UCSD-AML1 (cell line): ENCODE data around the gene NSD2.

ENCODE experiments used
- DNase-seq: peaks from one replicate; lab custom pipeline; 2025; ENCODE audit not compliant: unreplicated experiment; lab: John Stamatoyannopoulos, UW

Gene NSD2

DNA sequence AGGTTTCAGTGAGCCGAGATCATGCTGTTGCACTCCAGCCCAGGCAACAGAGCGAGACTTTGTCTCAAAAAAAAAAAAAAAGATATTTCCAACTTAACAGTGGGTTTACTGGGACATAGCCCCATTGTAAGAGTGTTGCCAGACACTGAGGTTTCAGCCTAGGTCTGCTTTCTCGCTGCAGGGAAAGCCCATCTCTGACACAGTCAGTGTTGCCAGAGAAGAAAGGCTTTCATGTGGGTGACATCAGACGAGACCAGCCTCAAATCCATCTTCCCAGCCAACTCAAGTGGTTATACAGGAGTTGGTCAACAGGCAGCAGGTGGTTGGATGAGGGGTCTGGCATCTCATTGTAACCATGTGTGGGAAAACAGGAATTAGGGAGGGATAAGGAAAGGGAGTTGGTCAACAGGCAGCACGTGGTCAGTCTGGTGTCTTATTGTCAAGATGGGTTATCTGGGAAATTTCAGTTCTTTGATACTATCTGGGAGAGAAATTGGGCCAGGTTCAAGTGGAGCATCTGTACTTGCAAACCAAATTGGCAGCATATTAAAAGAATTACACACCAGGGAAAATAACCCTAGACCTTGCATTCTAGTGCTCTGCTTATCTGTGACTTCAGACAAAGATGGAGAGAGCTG lies 96.4 kb downstream of the NSD2 start:
- DNase-seq = no peak

DNA sequence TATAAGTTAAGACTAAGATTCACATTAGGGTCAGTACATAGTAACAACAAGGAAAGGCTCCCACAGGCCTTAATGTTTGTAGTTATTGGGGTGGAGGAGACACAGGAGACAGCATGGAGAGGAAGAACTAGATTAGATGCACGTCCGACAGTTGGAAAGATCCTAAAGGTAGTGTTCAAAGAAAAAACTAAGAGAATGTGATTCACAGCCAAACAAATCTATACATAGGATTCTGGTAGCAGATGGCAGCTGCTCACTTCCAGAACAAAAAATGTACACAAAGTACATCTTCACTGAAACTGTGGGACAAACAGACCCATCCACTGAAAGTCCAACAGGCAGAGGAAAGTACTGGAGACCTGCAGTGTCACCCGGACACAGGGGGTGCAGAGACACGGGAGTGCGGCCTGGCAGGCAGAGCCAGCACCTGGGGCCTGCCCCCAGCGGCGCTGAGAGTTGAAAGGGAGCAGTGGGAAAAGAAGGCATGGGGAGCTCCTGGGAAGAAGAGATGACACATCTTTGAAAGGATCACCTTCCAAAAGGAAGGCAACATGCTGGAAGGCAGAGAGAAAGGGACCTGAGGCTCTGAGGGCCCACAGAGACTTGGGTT lies 97.6 kb downstream of the NSD2 start:
- DNase-seq = no peak

DNA sequence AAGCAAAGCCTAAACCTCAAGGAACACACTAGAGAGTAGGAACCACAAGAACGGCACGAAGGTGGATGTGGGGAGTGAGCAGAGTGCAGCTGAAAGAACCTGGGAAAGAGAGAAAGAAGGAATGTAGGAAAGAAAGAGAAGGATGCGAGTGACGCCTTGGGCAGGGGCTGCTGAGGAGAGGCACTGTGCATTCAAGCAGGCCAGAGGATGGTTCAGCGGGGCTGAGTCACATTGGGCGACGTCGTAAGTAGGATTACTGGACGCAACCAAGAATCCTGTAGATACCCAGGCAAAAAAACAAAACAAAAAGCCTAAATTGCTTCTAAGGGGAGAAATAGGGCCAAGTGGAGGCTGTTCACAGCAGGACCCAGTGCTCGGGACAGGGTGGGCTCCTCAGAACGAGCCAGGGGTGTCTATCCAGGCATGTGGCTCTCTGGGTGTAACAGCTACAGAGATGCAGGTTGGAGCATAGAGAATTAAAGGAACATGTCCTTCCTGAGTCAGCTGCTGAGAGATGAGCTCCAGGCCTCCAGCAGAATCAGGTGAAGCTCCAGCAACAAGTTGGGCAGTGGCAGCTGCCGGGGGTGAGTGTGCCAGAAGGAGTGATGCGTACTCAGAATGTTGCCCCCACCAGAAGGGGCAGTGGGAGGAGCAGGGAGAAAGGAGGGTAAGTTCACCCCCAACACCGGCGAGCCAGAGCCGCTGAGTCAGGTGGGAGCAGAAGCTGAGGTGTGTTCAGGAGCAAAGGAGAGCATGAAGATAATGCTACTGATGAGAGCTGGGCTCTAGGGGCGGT lies 98.9 kb downstream of the NSD2 start:
- no peak for DNase-seq

DNA sequence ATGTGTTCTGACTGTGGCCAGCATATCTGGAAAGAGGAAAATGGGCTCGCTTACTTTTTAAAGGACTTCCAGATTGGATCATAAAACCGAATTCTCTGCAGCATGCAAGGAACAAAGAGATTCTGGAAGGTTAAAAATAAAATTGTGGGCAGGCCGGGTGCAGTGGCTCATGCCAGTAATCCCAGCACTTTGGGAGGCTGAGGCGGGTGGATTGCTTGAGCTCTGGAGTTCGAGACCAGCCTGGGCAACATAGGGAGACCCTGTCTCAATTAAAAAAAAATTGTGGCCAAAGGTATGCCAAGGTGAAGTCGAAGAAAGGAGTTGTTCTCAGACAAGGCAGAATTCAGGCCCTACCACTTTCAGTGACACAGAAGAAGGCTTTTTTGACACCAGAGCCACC lies 99.7 kb downstream of the NSD2 start:
- no peak for DNase-seq

DNA sequence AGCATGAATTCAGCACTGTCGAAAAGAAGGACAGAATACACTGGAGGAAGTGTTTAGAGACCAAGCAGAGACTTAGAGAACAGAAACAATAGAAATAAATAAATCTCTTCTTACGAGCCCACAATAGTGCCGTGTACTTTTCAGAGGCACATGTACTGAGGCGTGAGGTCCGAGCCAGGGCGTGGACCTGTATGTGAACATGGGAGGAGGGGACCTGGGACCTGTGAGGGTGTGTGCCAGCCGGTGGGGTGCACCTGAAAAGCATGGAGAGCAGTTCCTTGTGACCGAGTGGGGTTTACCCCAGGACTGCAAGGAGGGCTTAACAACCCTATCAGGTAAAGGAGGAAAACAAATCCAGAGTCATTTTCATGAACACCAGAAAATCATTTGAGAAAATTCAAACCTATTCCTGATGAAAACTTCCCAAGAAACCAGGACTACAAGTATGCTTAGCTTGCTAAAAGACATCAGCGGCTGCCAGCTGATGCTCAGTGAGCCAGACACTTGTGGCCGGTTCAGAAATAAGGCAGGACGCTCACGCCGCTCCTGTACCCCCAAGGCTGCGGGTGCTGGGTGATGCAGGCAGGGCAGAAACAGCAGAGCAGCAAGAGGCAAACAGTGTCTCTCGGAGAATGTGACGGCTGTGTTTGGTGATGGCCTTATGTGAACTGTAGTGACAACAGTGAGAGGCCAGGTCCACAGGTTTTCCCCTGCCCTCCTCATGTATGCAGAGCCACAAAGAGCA lies 100.4 kb downstream of the NSD2 start:
- DNase-seq = no peak

DNA sequence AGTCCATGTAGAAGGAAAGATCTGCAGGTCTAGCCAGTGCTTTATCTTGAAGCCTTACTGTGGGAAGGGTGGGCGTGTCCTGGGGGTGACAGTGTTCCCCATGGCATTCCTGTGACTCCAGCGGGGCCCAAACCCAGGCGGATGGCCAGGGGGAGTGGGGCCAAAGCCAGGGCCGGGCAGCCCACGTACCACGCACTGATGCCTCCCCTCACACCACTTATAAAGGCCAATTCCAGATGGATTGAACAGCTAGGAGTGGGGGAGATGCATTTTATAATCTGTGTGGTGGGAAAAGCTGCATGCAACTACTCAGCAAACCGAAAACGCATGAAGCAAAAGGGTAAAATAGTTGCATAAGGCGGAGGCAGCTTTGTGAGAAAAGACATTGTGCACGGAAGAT lies 101.2 kb downstream of the NSD2 start:
- no peak for DNase-seq

DNA sequence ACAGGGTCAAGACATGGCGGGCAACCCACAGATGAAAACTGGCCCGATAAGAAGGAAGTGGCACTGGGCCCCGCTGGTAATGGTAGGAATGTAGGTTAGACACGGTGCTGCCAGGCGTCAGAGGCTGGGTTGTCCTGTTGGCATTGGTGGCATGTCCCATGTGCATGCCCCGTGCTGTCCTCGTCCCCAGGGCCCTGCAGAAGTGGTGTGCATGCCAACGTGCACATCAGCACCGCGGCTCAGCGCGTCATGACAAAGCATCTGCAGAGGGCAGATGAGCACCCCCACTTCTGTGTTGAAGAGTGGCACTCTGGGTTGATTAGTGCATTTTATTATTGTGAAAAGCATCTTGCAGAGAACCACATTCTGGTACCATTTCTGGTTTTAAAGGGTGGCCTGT lies 102.0 kb downstream of the NSD2 start:
- no peak for DNase-seq

DNA sequence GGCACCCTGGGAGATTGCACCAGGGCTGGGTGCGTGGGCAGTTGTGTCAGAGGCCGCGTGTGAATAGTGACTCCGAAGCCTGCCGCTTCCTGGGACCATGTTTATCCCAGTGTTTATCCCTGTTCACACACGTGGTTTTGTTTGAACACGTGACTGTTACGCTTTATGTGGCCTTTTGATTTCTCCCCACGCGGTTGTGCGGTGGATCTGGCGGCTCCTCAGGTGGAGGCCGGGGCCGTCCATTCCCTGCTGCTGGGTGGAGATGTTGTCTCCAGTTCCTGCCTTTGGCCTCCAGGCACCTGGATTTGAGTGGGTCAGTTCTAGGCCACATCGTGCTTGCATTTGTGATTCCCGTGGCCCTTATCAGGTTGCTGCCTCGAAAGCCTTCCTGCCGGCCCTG lies 102.5 kb downstream of the NSD2 start:
- DNase-seq = no peak

DNA sequence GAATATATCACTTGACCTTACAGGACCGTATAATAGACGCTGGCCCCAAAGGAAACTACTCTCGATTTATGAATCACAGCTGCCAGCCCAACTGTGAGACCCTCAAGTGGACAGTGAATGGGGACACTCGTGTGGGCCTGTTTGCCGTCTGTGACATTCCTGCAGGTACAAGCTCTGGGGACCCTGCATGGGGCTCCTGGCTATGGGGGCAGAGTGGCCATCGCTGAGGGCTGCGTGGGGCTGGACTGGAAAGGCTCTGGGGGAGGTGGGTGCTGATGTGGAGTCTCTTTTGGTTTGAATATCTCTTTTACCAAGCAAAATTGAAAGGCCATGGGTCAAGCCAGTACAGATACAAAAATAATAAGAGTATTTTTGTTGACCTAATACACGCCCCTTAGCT lies 103.6 kb downstream of the NSD2 start:
- DNase-seq = no peak

DNA sequence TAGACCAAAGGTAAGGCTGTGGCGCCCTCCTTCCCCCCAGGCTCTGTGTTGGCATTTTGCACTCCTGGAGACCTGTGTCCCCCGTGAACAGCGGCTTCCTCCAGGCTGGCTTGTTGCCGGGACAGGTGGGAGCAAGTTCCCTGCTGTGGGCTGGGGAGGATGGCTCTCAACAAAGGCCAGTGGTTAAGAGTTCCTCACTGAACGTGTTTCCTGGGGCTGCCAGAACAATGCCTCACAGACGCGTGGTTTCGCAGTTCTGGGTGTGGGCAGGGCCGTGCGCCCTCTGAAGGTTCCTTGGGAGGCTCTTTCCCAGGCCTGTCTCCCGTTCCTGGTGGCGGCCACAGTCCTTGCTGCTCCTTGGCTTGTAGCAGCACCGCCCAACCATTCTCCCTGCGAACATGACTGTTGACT lies 104.2 kb downstream of the NSD2 start:
- DNase-seq = no peak

DNA sequence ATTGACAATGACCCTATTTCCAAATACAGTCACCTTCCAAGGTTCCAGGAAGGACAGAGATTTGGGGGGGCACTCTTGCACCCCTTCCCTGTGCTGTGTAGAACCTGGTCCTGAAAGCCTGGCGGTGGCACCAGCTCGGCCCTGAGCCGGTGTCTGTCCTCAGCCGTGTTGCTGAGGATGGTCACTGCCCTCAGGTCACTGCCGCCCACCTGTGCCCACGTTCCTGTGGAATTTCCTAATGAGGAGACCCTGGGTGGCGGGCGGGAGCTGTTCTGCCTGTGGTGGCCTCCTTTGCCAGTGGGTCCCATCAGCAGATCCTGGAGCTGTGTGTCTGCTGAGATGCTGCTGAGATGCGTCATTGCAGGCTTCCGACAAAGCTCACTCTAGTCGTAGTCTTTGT lies 104.7 kb downstream of the NSD2 start:
- DNase-seq = no peak

DNA sequence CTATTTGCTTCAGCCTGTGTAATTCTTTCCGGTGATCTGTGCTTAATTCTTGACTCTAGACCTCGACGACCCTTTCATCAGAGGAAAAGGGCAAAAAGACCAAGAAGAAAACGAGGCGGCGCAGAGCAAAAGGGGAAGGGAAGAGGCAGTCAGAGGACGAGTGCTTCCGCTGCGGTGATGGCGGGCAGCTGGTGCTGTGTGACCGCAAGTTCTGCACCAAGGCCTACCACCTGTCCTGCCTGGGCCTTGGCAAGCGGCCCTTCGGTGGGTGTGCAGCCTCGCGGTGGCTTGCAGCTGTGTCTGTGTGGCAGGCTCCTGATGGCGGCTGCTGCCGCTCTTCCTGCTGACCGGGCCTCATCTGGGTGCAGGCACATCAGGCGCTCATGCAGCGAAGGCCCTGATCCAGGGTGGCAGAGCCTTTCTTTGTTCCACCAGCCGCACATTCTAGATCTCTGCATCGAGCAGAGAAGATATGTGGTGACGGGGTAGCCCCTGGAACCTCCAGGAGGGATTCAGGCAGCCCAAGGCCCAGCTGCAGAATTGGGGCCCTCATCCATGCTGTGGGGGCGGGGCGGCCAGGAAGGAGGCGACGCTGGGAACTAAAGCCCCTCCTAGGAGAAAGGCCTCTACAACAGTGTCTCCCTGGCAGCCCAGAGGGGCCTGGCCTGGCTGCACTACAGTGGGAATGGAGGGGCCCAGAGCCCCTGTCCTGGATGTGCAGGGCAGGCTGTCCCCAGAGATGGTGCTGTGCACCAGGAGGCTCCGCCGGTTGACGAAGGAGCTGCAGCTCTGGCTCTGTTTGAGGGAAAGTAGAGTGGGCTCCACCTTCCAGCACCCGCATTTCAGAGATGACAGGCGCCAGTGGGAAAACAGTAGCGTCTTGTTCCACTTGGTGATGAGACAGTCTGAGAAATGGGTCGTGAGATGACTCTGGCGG lies 105.5 kb downstream of the NSD2 start:
- no peak for DNase-seq

DNA sequence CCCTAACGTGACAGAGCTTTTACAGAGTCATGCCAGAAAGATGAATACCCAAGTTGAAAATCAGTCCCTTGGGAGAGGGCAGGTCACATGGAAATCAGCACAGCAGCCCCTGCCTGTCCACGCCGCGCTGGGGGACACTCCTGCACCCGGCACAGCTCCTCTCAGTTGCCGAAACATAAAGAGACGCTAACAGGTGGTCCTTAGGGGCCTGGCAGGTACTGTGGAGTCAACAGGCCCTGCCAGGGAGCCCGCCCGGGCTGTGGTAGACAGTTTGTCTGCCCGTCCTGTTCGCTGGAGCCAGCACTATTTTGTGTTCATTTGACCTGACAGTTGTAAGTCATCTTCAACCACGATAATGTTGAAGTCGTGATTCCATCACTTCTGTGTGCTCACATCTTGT lies 107.0 kb downstream of the NSD2 start:
- DNase-seq = no peak

DNA sequence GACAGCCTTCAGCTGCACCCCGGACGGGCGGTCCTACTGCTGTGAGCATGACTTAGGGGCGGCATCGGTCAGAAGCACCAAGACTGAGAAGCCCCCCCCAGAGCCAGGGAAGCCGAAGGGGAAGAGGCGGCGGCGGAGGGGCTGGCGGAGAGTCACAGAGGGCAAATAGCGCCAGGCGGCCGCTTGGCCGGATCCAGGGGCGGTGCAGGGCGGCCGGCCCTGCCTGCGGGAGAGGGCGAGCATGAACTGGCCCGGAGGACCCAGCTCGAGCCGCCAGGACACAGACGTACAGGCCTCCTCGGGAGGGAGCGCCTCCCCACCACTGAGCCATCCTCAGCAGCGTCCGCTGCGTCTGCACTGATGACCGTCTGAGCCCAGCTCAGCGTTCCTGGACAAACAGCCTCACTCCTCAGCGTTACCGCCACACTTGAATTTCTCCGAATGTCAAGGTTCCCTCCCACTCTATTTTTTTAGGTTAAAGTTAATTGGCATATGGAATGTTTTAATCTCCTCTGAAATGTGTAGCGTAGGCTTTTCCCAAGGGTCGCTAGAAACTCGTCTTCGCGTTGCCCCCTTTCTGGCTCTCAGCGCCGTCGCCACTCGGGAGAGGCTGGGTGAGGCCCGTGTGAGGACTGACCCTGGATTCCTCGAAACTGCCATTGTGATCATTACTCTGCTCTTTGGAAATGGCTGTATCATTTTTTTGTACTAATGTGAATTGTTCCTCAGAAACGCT lies 107.7 kb downstream of the NSD2 start:
- DNase-seq = no peak

DNA sequence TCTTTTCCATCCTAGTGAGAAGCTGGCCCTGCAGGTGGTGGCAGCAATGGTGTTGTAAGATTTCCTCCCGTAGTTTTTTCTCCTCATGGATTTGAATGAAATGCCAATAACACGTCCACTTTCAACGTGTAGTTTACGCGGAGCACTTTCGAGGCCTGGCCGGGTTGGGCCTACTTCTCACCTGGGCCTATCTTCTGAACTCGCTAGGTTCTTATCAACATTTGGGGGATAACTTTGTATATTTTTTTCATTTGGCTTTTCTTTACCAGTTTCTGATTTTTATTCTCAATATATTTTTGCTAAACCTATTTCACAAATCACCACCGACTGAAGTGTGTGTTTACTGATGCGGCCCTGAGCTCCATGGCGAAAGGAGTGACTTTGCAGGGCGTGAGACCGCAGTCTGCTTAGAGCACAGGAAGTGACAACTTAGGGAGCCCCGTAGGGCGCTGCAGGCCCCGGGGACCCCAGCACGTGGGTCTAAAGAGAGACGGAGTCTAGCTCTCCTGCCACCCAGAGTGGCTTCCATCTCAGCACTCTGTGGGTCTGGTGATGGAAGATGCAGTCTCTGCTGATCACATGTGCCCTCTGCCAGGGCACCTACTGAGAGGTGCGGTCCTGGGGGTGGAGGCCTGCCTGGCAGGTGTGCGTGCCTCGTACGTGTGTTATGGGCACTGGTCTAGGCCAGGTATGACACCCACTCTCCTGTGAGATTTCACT lies 108.4 kb downstream of the NSD2 start:
- DNase-seq = no peak

DNA sequence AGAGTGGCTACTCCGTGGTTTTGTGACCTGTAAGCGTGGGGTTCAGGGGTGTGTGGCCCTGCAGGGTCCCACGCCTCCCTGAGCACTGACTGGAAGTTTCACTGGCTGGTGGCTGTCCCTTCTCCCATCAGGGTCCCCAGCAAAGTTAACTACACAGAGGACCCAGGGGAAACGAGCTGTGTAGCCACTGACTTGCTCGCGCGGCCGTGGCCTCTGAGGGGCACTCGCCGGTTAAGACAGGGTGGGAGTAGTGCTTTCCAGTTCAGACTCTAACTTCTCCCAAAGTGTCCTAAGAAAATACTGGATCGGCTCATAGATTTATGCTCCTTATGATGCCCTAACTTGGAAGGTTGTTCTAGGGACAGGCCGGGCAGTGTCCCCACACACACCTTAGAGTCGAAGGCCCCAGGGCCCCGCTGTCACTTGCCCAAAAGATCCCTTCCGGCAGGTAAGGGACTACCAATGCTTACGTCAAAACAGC lies 109.4 kb downstream of the NSD2 start:
- DNase-seq = no peak

DNA sequence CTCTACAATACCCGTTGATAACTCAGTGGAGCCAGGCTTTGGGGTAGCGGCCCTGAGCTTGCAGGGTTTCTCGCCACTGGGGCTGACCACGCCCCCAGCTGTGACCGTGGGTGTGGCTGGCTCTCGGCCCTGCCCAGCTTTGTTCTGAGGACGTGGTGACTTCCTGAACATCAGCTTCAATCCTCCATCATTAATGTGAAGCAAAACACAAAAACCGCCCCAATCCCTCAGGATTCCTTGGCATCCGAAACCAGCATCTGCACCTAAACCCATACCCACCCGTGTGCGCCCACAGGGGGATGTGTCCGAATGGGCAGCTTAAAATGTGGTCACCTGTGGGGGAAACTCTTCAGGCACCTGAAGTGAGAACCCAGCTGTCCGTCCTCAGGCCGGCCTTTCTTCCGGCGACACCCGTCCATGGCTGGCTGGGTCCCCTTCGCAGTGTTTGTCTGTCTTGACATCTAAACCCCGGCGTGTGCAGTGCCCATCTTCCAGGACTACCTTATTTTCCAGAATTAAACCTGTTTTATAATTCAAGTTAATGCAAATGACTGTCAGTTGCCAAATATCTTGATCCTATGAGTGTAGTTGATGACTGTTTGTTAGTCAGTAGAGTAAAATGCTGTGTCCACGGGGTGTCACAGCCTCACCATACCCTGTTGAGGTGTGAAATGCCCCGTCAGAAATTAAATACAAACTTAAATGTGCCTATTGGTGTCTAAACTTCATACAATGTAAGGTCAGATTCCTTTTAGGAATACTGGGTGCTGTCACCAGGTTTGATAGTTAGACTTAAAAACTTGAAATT lies 110.3 kb downstream of the NSD2 start:
- DNase-seq = no peak
